Measurements from ENCODE around the gene FLVCR1. TPM values are rescaled to one million over a fixed set of nuclear protein-coding genes. Genes with fewer than 3 reads are reported as not detected.

The FLVCR1 gene
- 18.4 TPM for total RNA-seq (ENCODE audit: unreplicated experiment)
- long read RNA-seq, partial matches to known transcripts: 0 of 2 reads
- long read RNA-seq, other reads (novel, unspliced or antisense): 2 of 2 reads

GRCh38 chr1:212857992-212858460 lies at the start of gene FLVCR1:
TSS of gene FLVCR1 (plus strand) at chr1:212858275. CDS start at chr1:212858453, 178 bp downstream.
- Mint-ChIP-seq H3K4me3 (ENCODE audit: unreplicated experiment) (no peak within 1 kb of the TSS), H3K27me3 (ENCODE audit: unreplicated experiment) (no peaks in the 10 kb centered on the region), H3K36me3 (ENCODE audit: low read depth, unreplicated experiment) (peaks cover 4% of the 10 kb centered on the region), H3K4me1 (ENCODE audit: unreplicated experiment) (peaks cover 9% of the 10 kb centered on the region), H3K9me3 (ENCODE audit: unreplicated experiment) (no peaks in the 10 kb centered on the region), H3K27ac (ENCODE audit: unreplicated experiment) (peak within 1 kb of the TSS; percentile 91)
- TF ChIP-seq CTCF (IDR thresholded peaks at IDR 0.05; ENCODE audit: unreplicated experiment): no peak
- DNase-seq (ENCODE audit: low spot score): peak; percentile 97

GRCh38 chr1:212814537-212815334 lies 43.3 kb upstream of the FLVCR1 start:
- no peak for DNase-seq (ENCODE audit: low spot score)
- Mint-ChIP-seq H3K27ac (ENCODE audit: unreplicated experiment) (no peak overlapping the region), H3K4me3 (ENCODE audit: unreplicated experiment) (no peak overlapping the region), H3K27me3 (ENCODE audit: unreplicated experiment) (no peaks in the 10 kb centered on the region), H3K4me1 (ENCODE audit: unreplicated experiment) (peaks cover 3% of the 10 kb centered on the region), H3K9me3 (ENCODE audit: unreplicated experiment) (no peaks in the 10 kb centered on the region), H3K36me3 (ENCODE audit: low read depth, unreplicated experiment) (no peaks in the 10 kb centered on the region)
- TF ChIP-seq CTCF (IDR thresholded peaks at IDR 0.05; ENCODE audit: unreplicated experiment): no peak

GRCh38 chr1:212816567-212817278 lies 41.4 kb upstream of the FLVCR1 start:
- TF ChIP-seq CTCF (IDR thresholded peaks at IDR 0.05; ENCODE audit: unreplicated experiment): no peak
- Mint-ChIP-seq H3K27ac (ENCODE audit: unreplicated experiment) (no peak overlapping the region), H3K9me3 (ENCODE audit: unreplicated experiment) (no peaks in the 10 kb centered on the region), H3K36me3 (ENCODE audit: low read depth, unreplicated experiment) (no peaks in the 10 kb centered on the region), H3K4me1 (ENCODE audit: unreplicated experiment) (peaks cover 5% of the 10 kb centered on the region), H3K27me3 (ENCODE audit: unreplicated experiment) (no peaks in the 10 kb centered on the region), H3K4me3 (ENCODE audit: unreplicated experiment) (no peak overlapping the region)
- no peak for DNase-seq (ENCODE audit: low spot score)

- H3K4me1 Mint-ChIP-seq (ENCODE audit: unreplicated experiment): peaks cover 5% of the 10 kb centered on the region
- H3K9me3 Mint-ChIP-seq (ENCODE audit: unreplicated experiment): no peaks in the 10 kb centered on the region
- H3K27ac Mint-ChIP-seq (ENCODE audit: unreplicated experiment): no peak overlapping the region
- DNase-seq (ENCODE audit: low spot score): no peak
- H3K27me3 Mint-ChIP-seq (ENCODE audit: unreplicated experiment): no peaks in the 10 kb centered on the region
- TF ChIP-seq CTCF (IDR thresholded peaks at IDR 0.05; ENCODE audit: unreplicated experiment): no peak
- peaks cover 9% of the 10 kb centered on the region for H3K36me3 Mint-ChIP-seq (ENCODE audit: low read depth, unreplicated experiment)
- no peak overlapping the region for H3K4me3 Mint-ChIP-seq (ENCODE audit: unreplicated experiment)
Measured at GRCh38 chr1:212819726-212820125, 38.3 kb upstream of the FLVCR1 start.
